OCI-LY3 (cell line): ENCODE measurements around the gene ELF1.
A peak's percentile ranks its signal among the peaks of the same experiment; 100 is the strongest.

Experiments used
- H2AFZ ChIP-seq: fragments of 200-600, 300-600 bp; shearing (Covaris generic); 2 replicates; pipeline ENCODE4 v1.6.0; 2014; ENCODE audit warnings: antibody characterized with exemption, low read depth, low read length
- H3K27ac ChIP-seq: fragments of 200-600, 300-600 bp; sonication (generic); 2 replicates; pipeline ENCODE4 v1.5.1; 2014; ENCODE audit warnings: mild to moderate bottlenecking, low read length, moderate library complexity, mixed read lengths
- H3K27me3 ChIP-seq: fragments of 200-600, 300-600 bp; sonication (generic); 2 replicates; pipeline ENCODE4 v1.6.1; 2014; ENCODE audit warnings: low read depth, low read length, mixed read lengths
- H3K36me3 ChIP-seq: fragments of 200-600, 300-600 bp; sonication (generic); replicated peaks from 2 replicates; pipeline ENCODE3; 2014; ENCODE audit warnings: low read depth, low read length, mixed read lengths
- H3K4me1 ChIP-seq: fragments of 300-600, 200-600 bp; sonication (generic); 2 replicates; pipeline ENCODE4 v1.6.1; 2014; ENCODE audit warnings: low read length, mixed read lengths
- H3K4me2 ChIP-seq: fragments of 200-600, 300-600 bp; sonication (generic); 2 replicates; pipeline ENCODE4 v1.6.1; 2014; ENCODE audit warnings: low read length, mixed read lengths
- H3K4me3 ChIP-seq: fragments of 300-600, 200-600 bp; sonication (generic); 2 replicates; pipeline ENCODE4 v1.5.1; 2014; ENCODE audit warnings: antibody characterized with exemption, mild to moderate bottlenecking, low read length, moderate library complexity
- H3K79me2 ChIP-seq: fragments of 300-600, 200-600 bp; shearing (Covaris generic); 2 replicates; pipeline ENCODE4 v1.6.1; 2014; ENCODE audit warnings: mild to moderate bottlenecking, low read length, mixed read lengths
- H3K9ac ChIP-seq: fragments of 300-600, 200-600 bp; shearing (Covaris generic); 2 replicates; pipeline ENCODE4 v1.6.0; 2014; ENCODE audit warnings: mild to moderate bottlenecking, low read length, moderate library complexity
- H3K9me3 ChIP-seq: fragments of 200-600, 300-600 bp; shearing (Covaris generic); 2 replicates; pipeline ENCODE4 v1.6.1; 2014; ENCODE audit warnings: low read length, mixed read lengths; ENCODE audit not compliant: insufficient read depth
- H4K20me1 ChIP-seq: fragments of 200-600, 300-600 bp; sonication (generic); 2 replicates; pipeline ENCODE4 v1.6.1; 2016; ENCODE audit warnings: low read length, mixed read lengths; ENCODE audit not compliant: insufficient read depth
- EZH2phosphoT487 ChIP-seq: fragments of 200-600 bp; shearing (Covaris generic); IDR thresholded peaks from 2 replicates; pipeline ENCODE4 v1.6.1; 2018; ENCODE audit warnings: antibody characterized with exemption, mixed run types, low read depth
- TF ChIP-seq, protein P1 (sequence below): fragments of 200-600, 300-600 bp; sonication (generic); IDR thresholded peaks from 2 replicates; pipeline ENCODE4 v1.5.1; 2014; ENCODE audit warnings: antibody characterized with exemption, low read length, low read depth

The ELF1 gene

DNA sequence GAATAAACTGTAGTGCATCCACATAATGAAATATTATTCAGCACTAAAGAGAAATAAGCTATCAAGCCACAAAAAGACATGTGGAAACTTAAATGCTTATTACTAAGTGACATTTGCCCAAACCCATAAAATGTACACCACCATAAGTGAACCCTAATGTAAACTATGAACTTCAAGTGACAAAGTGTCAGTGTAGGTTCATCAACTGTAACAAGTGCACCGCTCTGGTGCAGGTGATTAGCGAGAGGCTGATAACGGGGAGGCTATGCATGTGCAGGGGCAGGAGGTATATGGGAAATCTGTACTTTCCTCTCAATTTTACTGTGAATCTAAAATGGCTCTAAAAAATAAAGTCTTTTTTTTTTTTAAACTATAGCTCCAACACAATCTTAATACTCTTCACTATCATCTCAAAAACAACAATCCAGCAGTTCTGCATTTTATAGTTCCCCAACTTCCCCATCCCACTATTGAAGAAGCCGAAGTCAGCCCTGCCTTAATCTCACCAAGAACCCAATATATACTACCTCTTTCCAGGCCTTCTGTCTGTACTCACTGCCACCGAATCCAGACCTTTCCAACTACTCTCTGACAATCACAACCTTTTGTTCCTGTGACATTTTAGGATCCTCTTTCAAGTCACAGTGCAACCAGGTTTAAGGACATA lies 22.6 kb downstream of the ELF1 start:
- Histone ChIP-seq H3K36me3 (peaks cover 40% of the 10 kb centered on the region), H3K27ac (no peak overlapping the region), H3K79me2 (peaks cover 99% of the 10 kb centered on the region), H3K9me3 (no peaks in the 10 kb centered on the region), H3K4me1 (peaks cover 17% of the 10 kb centered on the region), H3K4me3 (no peak overlapping the region), H3K4me2 (no peak overlapping the region), H3K27me3 (no peaks in the 10 kb centered on the region), H4K20me1 (peaks cover 94% of the 10 kb centered on the region), H2AFZ (no peak overlapping the region), H3K9ac (no peak overlapping the region)
- TF ChIP-seq EZH2phosphoT487 = no peak
- TF ChIP-seq, protein P1, sequence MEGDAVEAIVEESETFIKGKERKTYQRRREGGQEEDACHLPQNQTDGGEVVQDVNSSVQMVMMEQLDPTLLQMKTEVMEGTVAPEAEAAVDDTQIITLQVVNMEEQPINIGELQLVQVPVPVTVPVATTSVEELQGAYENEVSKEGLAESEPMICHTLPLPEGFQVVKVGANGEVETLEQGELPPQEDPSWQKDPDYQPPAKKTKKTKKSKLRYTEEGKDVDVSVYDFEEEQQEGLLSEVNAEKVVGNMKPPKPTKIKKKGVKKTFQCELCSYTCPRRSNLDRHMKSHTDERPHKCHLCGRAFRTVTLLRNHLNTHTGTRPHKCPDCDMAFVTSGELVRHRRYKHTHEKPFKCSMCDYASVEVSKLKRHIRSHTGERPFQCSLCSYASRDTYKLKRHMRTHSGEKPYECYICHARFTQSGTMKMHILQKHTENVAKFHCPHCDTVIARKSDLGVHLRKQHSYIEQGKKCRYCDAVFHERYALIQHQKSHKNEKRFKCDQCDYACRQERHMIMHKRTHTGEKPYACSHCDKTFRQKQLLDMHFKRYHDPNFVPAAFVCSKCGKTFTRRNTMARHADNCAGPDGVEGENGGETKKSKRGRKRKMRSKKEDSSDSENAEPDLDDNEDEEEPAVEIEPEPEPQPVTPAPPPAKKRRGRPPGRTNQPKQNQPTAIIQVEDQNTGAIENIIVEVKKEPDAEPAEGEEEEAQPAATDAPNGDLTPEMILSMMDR = no peak

DNA sequence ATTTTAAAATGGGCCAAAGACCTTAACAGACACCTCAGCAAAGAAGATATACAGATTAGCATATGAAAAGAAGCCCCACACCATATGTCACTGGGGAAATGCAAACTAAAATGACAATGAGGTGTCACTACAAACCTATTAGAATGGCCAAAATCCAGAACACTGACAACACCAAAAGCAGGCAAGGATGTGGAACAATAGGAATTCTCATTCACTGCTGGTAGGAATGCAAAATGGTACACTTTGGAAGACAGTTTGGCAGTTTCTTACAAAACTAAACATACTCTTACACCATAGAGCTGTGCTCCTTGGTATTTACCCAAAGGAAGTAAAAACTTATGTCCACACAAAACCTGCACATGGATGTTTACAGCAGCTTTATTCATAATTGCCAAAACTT lies 23.1 kb downstream of the ELF1 start:
- Histone ChIP-seq H3K4me1 (peaks cover 17% of the 10 kb centered on the region), H3K4me3 (no peak overlapping the region), H4K20me1 (peaks cover 94% of the 10 kb centered on the region), H3K9me3 (no peaks in the 10 kb centered on the region), H3K4me2 (no peak overlapping the region), H3K79me2 (peaks cover 98% of the 10 kb centered on the region), H3K36me3 (peaks cover 36% of the 10 kb centered on the region), H3K9ac (no peak overlapping the region), H2AFZ (no peak overlapping the region), H3K27ac (no peak overlapping the region), H3K27me3 (no peaks in the 10 kb centered on the region)
- TF ChIP-seq EZH2phosphoT487 = no peak
- TF ChIP-seq, protein P1 = no peak

DNA sequence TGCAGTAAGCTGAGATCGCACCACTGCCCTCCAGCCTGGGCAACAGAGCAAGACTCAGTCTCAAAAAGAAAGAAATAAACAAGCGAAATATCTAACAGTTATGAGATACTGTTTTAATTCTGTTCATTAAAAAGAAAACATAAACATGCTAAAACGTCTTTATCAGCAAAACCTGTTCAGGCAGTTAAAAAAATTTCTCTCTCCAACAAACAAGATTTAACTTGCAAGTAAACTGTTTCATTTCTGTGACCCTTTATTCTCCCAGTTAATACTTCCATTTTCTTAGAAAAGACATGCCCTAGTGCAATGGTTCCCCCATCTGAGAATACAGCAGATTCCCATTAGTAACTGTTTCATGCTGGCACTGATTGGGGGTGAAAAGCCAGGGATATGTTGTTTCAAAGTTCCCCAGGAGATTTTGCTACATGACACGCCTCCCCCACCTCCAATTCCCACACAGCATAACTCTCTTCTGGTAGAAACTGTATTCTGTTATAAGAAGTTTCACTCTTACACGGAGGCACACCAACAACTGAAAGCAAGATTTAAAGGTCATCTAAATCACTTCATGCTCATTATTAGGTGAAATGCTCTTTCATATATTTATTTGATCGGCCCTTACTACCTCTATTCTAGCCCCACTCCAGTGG lies 24.4 kb downstream of the ELF1 start:
- peaks cover 96% of the 10 kb centered on the region for H3K79me2 ChIP-seq

DNA sequence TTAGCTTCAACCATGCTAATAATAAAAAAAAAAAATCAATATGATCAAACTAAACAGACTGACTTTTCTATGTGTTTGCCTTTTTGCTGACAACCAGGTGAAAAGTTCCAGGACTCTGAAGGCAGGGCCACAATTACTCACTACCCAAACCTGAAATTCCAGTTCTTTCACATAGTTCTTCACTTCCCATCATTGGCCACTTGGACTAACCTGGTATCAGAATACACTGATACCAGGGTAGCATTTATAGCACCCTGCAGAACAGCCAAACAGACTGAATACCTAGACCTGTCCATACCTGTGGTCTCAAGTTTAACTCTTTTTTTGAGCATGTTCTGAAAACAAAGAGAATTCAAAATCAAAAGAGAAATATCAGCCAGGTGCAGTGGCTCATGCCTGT lies 25.1 kb downstream of the ELF1 start:
- peaks cover 95% of the 10 kb centered on the region for H3K79me2 ChIP-seq
- H3K36me3 ChIP-seq = peaks cover 26% of the 10 kb centered on the region
- no peak overlapping the region for H3K9ac ChIP-seq
- H3K4me3 ChIP-seq = no peak overlapping the region
- no peak overlapping the region for H3K27ac ChIP-seq
- no peaks in the 10 kb centered on the region for H3K9me3 ChIP-seq
- H3K4me2 ChIP-seq = no peak overlapping the region
- no peaks in the 10 kb centered on the region for H3K27me3 ChIP-seq
- TF ChIP-seq, protein P1 = no peak
- TF ChIP-seq EZH2phosphoT487 = no peak
- peaks cover 92% of the 10 kb centered on the region for H4K20me1 ChIP-seq
- H2AFZ ChIP-seq = no peak overlapping the region
- peaks cover 17% of the 10 kb centered on the region for H3K4me1 ChIP-seq

More for the DNA sequence above, 24.4 kb downstream of the ELF1 start:
- H4K20me1 ChIP-seq = peaks cover 95% of the 10 kb centered on the region
- no peaks in the 10 kb centered on the region for H3K9me3 ChIP-seq
- no peaks in the 10 kb centered on the region for H3K27me3 ChIP-seq
- H3K4me2 ChIP-seq = peak overlapping the region; percentile 38
- peaks cover 33% of the 10 kb centered on the region for H3K36me3 ChIP-seq
- H3K9ac ChIP-seq = no peak overlapping the region
- H3K4me3 ChIP-seq = peak overlapping the region; percentile 25; the same call in 1 of the 2 replicates
- TF ChIP-seq EZH2phosphoT487 = no peak
- TF ChIP-seq, protein P1 = no peak
- no peak overlapping the region for H2AFZ ChIP-seq
- H3K27ac ChIP-seq = no peak overlapping the region
- peaks cover 17% of the 10 kb centered on the region for H3K4me1 ChIP-seq
